ENCODE results near the gene RNU6-9. TPM values are rescaled to one million over a fixed set of nuclear protein-coding genes. Genes with fewer than 3 reads are reported as not detected.

The RNU6-9 gene
- total RNA-seq, 1 experiment from 2014 or later = not detected

- ATAC-seq (peak; percentile 91), DNase-seq (ENCODE audit: low read depth, low spot score) (no peak)
- Histone ChIP-seq H3K27me3 (ENCODE audit: control insufficient read depth, insufficient read depth, low read length) (no peaks in the 10 kb centered on the region), H3K9me3 (ENCODE audit: control insufficient read depth, insufficient read depth, low read depth, low read length) (no peaks in the 10 kb centered on the region), H3K4me3 (ENCODE audit: low read depth in 2 of 2, low read length in 2 of 2) (peak within 1 kb of the TSS; percentile 57 to 63), H3K27ac (ENCODE audit: low read length) (peak within 1 kb of the TSS; percentile 76), H3K4me1 (ENCODE audit: control insufficient read depth, insufficient read depth, low read length) (peaks cover 3% of the 10 kb centered on the region; the same call in 1 of the 2 replicates), H3K36me3 (ENCODE audit: control insufficient read depth, insufficient read depth, low read length) (no peaks in the 10 kb centered on the region; the same call in 1 of the 2 replicates)
- TSS peak; percentile 55 for BruUV-seq (replicated peaks)
- CTCF ChIA-PET = no interaction called here
- POLR2A ChIA-PET = no interaction called here
- in situ Hi-C loops (cut with HindIII; ENCODE audit: low pct_unique_long_range_greater_than_20kb, low sequenced_read_pairs) = no loop called here
- intact Hi-C loops (cut with micrococcal nuclease; ENCODE audit: unreplicated experiment) = loop anchor here (10.0 kb wide), 1 partner anchor 138 kb away; no protein-coding TSS in a partner anchor
- TF ChIP-seq CTCF (IDR thresholded peaks at IDR 0.05) = no peak
Observed at GRCh38 chr19:913080-913748, 19.9 kb downstream of the RNU6-9 start, which contains the start of gene R3HDM4. Gene R3HDM4, minus strand, starts transcription at chr19:913219. Its CDS starts 62 bp downstream, at chr19:913157.

- POLR2A ChIA-PET = no interaction called here
- no peak for TF ChIP-seq CTCF (IDR thresholded peaks at IDR 0.05)
- TF ChIP-seq POLR2AphosphoS5 (IDR thresholded peaks at IDR 0.05; ENCODE audit: low read depth, low read length) = no peak
- TF ChIP-seq, protein P1, sequence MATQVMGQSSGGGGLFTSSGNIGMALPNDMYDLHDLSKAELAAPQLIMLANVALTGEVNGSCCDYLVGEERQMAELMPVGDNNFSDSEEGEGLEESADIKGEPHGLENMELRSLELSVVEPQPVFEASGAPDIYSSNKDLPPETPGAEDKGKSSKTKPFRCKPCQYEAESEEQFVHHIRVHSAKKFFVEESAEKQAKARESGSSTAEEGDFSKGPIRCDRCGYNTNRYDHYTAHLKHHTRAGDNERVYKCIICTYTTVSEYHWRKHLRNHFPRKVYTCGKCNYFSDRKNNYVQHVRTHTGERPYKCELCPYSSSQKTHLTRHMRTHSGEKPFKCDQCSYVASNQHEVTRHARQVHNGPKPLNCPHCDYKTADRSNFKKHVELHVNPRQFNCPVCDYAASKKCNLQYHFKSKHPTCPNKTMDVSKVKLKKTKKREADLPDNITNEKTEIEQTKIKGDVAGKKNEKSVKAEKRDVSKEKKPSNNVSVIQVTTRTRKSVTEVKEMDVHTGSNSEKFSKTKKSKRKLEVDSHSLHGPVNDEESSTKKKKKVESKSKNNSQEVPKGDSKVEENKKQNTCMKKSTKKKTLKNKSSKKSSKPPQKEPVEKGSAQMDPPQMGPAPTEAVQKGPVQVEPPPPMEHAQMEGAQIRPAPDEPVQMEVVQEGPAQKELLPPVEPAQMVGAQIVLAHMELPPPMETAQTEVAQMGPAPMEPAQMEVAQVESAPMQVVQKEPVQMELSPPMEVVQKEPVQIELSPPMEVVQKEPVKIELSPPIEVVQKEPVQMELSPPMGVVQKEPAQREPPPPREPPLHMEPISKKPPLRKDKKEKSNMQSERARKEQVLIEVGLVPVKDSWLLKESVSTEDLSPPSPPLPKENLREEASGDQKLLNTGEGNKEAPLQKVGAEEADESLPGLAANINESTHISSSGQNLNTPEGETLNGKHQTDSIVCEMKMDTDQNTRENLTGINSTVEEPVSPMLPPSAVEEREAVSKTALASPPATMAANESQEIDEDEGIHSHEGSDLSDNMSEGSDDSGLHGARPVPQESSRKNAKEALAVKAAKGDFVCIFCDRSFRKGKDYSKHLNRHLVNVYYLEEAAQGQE (IDR thresholded peaks at IDR 0.05; ENCODE audit: insufficient read depth in 1 of 2, low read depth in 2 of 2, low read length in 1 of 2) = no peak
- TF ChIP-seq SIN3A (IDR thresholded peaks at IDR 0.05; ENCODE audit: borderline replicate concordance, insufficient read depth, low read depth, low read length) = no peak
- no peak for TF ChIP-seq TCF7L2 (IDR thresholded peaks at IDR 0.05; ENCODE audit: low read depth, low read length)
- H3K9me3 ChIP-seq (ENCODE audit: control insufficient read depth, insufficient read depth, low read depth, low read length) = no peaks in the 10 kb centered on the region
- intact Hi-C loops (cut with micrococcal nuclease; ENCODE audit: unreplicated experiment) (loop anchor here (10.0 kb wide), 1 partner anchor 142 kb away; no protein-coding TSS in a partner anchor), in situ Hi-C loops (cut with HindIII; ENCODE audit: low pct_unique_long_range_greater_than_20kb, low sequenced_read_pairs) (no loop called here)
- no peaks in the 10 kb centered on the region; the same call in 1 of the 2 replicates for H3K36me3 ChIP-seq (ENCODE audit: control insufficient read depth, insufficient read depth, low read length)
- H3K4me1 ChIP-seq (ENCODE audit: control insufficient read depth, insufficient read depth, low read length) = peaks cover 3% of the 10 kb centered on the region; the same call in 1 of the 2 replicates
- no peak overlapping the region for H3K27ac ChIP-seq (ENCODE audit: low read length)
- DNase-seq (ENCODE audit: low read depth, low spot score) = no peak
- H3K4me3 ChIP-seq (ENCODE audit: low read depth in 2 of 2, low read length in 2 of 2) = peak overlapping the region; percentile 31 to 45
- no peaks in the 10 kb centered on the region for H3K27me3 ChIP-seq (ENCODE audit: control insufficient read depth, insufficient read depth, low read length)
- no peak for ATAC-seq
- no TSS peak for BruUV-seq (replicated peaks)
- CTCF ChIA-PET = no interaction called here
Observed at GRCh38 chr19:916645-917322, 23.5 kb downstream of the RNU6-9 start.
